ENCODE data around the gene ATG2A.

ATG2A gene

DNA sequence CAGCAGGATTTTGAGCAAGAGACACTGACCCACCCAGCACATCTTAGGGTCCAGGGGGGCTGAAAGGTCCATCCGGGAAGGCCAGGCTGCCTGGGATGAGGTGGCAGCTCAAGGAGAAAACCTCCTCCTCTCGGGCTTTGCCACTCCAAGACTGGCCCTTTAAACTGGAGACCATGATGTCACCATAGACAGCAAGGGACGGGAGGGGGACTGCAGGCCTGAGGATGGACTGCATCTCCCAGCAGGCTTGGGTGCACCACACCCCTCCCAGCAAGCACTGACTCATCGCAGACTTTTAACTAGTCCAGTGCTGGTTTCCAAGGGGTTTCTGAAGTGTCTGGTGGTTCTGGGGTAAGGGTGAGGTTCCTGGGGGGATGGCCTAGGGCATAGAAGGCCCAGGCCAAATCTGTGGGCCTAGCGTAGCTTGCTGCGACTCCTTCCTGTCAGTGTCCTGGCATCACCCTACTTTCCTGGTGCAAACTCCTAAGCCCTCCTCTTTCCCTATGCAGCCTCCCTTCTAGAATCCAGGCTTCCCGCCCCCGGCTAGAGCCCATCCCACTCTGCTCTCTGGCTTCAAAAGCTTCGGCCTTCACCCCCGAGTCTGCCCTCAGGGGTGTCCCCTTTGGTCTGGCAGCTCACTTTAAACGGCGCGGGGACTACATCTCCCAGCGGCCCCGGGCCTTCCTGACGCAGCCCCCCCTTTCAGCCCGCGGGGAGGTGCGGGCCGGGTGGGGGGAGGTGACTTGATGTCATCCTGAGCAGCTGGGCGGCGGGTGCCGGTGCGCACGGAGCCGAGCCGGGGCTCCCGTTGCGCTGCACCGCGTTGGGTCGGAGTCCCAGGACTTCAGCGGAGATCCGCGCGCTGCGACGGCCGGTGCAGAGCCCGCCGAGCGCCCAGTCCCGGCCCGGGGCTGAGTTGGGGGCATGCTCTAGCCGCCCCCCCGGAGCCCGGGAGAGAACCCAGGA lies 7.2 kb upstream of the ATG2A start, which contains the start of gene PPP2R5B:
Gene PPP2R5B (plus strand): TSS at position 746 of the 966 bp plus-strand sequence. CDS start 1,046 bp downstream, outside the sequence.
- DNase-seq = peak; percentile 96

DNA sequence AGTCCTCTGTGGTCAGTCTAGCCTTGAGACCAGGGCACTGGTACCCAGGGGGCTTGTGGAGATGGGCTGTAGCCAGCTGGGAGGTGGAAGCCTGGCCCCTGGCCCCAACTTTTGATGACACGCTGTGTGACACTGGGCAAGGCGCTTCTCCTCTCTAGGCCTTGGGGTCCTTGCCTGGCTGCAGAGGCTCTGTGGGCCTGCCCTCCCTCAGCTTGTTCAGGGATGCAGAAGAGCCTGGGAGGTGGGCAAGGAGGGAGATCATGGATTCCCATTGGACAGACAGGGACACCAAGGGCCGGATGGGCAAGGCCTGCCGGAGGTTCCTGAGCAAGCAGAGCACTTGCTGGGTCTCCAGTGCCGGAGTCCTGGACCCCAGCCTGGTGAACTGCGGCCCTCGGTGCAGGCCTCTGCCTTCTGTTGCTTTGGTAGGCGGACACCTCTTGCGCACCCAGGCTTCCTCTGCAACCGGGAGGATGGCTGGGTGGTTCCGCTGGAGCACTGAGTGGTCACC lies 6.2 kb upstream of the ATG2A start:
- DNase-seq = no peak

- DNase-seq = no peak
Observed at GRCh38 chr11:64921384-64921783, 4.4 kb upstream of the ATG2A start.

DNA sequence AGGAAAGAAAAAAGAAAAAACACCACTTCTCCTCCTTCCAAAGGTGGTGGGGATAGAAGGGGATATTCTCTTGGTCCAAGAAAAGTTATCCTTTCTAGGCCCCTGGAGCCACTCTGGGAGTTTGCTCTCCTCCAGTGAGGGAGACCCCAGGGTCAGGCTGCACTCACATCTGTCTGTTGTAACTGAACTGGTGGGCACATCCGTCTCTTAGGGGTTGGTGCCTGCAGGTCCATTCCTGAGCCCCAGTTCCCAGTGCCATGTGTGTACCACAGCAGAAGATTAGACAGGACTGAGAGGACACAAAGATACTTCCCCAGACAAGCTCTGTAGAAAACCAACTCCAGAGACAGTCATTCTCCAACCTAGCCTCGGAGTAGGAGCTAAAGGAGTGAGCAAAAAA lies 3.1 kb upstream of the ATG2A start:
- no peak for DNase-seq

DNA sequence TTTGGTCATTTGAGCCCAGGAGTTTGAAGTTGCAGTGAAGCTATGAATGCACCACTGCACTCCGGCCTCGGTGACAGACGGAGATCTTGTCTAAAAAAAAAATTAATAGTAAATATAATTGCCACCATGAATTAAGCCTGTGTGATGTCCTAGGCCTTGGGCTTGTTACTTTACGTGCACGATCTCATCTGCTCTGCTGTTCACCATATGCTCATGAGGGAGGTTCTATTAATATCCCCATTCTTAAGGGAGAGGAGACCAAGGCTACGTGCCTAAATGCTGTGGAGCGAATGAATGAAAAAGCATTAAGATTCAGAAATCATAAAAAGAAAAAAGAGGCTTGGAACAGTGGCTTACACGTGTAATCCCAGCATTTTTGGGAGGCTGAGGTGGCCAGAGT lies 2.6 kb upstream of the ATG2A start:
- DNase-seq = no peak

DNA sequence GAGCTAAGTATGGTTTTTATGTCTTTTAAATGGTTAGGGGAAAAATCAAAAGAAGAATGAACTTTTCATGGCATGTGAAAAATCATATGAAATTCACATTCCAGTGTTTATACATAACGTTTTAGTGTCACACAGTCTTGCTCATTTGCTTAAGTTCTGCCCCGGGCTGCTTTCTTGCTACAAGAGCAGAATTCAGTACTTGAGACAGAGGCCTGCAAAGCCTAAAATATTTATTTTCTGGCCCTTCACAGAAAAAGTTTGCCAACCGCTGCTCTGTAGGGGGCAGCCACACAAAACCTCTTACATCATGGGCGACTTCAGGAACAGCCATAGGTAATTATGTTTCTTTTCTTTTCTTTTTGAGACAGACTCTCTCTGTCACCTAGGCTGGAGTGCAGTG lies 1.0 kb upstream of the ATG2A start:
- DNase-seq = peak; percentile 65

DNA sequence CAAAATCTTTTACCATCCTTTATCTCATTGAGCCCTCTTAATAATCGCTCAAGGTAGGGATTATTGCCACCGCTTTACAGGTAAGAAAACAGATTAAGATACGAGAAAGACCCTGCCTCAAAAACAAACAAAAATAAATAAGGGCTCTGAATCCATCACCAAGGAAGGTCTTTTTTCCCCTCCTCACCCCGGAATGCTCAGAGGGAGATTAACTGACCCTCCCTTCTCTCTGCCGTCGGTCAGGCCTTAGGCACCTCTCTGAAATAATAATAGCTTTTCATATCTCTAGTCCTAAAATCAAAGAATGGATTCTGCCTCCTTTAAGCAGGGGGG lies 620 bp upstream of the ATG2A start:
- no peak for DNase-seq

- peak; percentile 50 for DNase-seq
Observed at GRCh38 chr11:64916040-64916774, 802 bp downstream of the ATG2A start.

- peak; percentile 45 for DNase-seq
Observed at GRCh38 chr11:64915376-64915887, 1.6 kb downstream of the ATG2A start.

DNA sequence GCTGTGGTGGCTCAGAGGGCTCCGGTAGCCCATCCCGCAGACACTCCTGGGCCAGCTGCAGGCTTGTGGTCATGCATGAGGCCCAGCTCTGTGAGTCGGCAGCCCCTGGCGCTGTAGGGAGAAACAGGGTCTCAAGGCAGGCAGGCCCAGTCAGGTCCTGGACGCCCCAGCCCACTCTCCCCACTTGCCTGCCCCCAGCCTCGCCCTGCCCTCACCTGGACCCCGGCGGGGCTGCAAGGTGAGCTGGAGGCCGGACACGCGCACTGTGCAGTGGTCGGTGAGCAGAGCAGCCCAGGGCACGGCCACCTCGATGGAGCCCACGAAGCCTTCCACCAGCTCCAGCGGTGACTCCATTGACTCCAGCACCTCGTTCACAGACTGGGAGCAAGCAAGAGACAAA lies 2.9 kb downstream of the ATG2A start:
- no peak for DNase-seq

DNA sequence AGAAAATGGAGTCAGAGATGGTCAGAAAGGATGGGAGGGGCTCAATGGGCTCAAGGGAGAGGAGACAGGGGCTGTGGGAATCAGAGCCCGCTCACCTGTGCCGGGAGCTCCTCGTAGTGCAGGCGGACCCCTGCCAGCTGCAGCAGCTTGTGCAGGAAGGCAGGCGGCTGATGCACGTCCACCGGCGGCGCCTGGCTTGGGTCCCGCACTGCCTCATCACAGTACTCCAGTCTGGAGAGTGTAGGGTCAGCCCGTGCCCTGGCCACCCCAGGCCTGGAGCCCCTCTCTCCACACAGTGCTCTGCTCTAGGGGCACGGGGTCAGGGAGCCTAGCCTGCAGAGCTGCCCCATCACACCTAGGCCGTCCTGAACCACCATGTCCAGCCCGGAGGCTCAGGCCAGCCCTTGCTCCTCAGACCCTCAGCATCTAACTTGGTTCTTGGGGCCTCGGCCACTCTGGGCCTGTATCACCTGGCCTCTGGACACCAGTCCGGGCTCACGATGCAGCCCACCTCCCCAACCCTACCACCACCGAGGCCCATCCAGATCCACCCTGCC lies 3.8 kb downstream of the ATG2A start:
- DNase-seq = no peak

- no peak for DNase-seq
Observed at GRCh38 chr11:64911689-64912088, 5.3 kb downstream of the ATG2A start.

GRCh38 chr11:64911142-64911541 lies 5.9 kb downstream of the ATG2A start:
- no peak for DNase-seq

GRCh38 chr11:64910451-64911093 lies 6.4 kb downstream of the ATG2A start:
- no peak for DNase-seq

GRCh38 chr11:64909653-64910343 lies 7.2 kb downstream of the ATG2A start:
- no peak for DNase-seq

GRCh38 chr11:64908766-64909165 lies 8.2 kb downstream of the ATG2A start:
- DNase-seq = no peak

GRCh38 chr11:64906314-64906635 lies 10.7 kb downstream of the ATG2A start:
- no peak for DNase-seq

DNA sequence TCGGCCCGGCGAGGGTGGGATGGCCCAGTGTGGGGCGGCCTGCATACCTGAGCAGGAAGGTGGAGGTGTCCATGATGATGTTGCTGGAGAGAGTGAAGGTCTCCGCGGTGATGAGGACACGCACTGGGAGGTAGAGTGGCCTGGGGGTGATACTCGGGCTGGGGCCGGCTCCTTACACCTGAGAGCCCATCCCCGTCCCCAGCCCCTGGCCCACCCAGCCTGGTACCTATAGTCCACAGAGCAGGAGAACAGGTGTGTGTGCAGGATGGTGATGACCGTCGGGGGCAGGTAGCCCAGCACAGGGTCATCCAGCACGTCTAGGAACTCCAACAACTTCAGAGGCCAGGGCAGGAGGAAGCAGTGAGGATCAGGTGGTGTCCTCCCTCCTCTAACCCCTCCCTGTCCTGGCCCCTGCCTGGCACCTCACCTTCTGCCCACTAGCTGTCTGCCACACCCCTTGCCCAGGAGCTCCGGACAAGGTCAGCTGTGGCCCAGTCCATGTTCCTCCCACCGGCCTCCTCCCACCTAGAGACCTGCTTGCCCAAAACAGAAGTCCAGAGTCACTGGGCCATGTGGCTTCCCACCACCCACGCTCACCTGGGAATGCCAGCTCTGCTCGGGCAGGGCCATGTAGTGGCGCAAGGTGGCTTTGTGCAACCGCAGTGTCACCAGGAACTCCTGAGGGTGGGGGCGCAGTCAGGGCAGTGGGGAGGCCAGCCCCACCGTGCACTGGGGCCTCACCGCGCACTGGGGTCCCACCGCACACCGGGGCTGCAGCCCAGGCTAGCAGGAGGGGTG lies 11.3 kb downstream of the ATG2A start:
- DNase-seq = no peak

GRCh38 chr11:64903291-64903833 lies 13.6 kb downstream of the ATG2A start:
- DNase-seq = no peak

- DNase-seq = no peak
Observed at GRCh38 chr11:64902102-64902900, 14.7 kb downstream of the ATG2A start.
